GF-D8 (cell line): Measurements from ENCODE around the gene HERC4.
"Not testable (repeated sequence)": the region's sequence is repeated elsewhere in the genome, so short reads cannot be mapped to it uniquely, and the experiment has no call there.

ENCODE experiments used
- DNase-seq: peaks from one replicate; lab custom pipeline; 2025; lab: John Stamatoyannopoulos, UW

Gene HERC4

GRCh38 chr10:67878133-67878532 is 196.9 kb downstream of the HERC4 start:
- DNase-seq = no peak

GRCh38 chr10:67877421-67877820 is 197.7 kb downstream of the HERC4 start:
- not testable (repeated sequence) for DNase-seq

- DNase-seq = no peak
These were observed 199.5 kb downstream of the HERC4 start for GRCh38 chr10:67875340-67876238.
